BJ (cell line): Measurements from ENCODE around the gene NFYC. TPM values are rescaled to one million over a fixed set of nuclear protein-coding genes. Genes with fewer than 3 reads are reported as not detected.

ENCODE experiments used
- CTCF ChIA-PET: fragments of 350-600 bp; formaldehyde crosslinking; extraction: SDS; loops from one replicate; lab custom pipeline; 2021; ENCODE audit warnings: antibody characterized with exemption, inconsistent platforms; lab: Yijun Ruan, JAX
- POLR2A ChIA-PET: fragments of 300-600 bp; sonication (Branson Sonifier 250); formaldehyde crosslinking; extraction: SDS; loops from one replicate; lab custom pipeline; 2021; ENCODE audit warnings: antibody characterized with exemption; lab: Charles Lee
- DNase-seq: peaks from one replicate; pipeline ENCODE4 v3.0.0-alpha.2; 2011; ENCODE audit warnings: low read depth
- H3K27me3 ChIP-seq: 2 replicates; pipeline ENCODE4 v1.6.0; 2011; ENCODE audit warnings: low read length; ENCODE audit not compliant: control insufficient read depth, insufficient read depth
- H3K36me3 ChIP-seq: 2 replicates; pipeline ENCODE4 v1.5.1; 2011; ENCODE audit warnings: low read length; ENCODE audit not compliant: control insufficient read depth, insufficient read depth
- H3K4me3 ChIP-seq: 2 replicates; pipeline ENCODE4 v1.5.1; 2011; ENCODE audit warnings: low read depth, mild to moderate bottlenecking, control low read depth, low read length
- CTCF ChIP-seq: IDR thresholded peaks from 2 replicates; pipeline ENCODE4 v1.5.1; 2011; ENCODE audit warnings: low read depth, mild to moderate bottlenecking, control low read depth, inconsistent platforms, low read length, moderate library complexity; ENCODE audit not compliant: insufficient read depth
- polyA plus RNA-seq: library from polyadenylated mRNA; depleted of rRNA; stranded (reverse); fragments of >200 nt; gene quantifications from 2 replicates; pipeline ENCODE4 v1.2.3, GENCODE V29; 2011

Gene NFYC
- polyA plus RNA-seq, 1 experiment, result 63.2 TPM

- ChIA-PET POLR2A (no interaction called here), CTCF (interaction anchor here (1.5 kb wide), 1 partner anchor 13 kb away, joined by 4 read pairs; no protein-coding TSS in a partner anchor)
- H3K36me3 ChIP-seq, result no peaks in the 10 kb centered on the region
- no peak for TF ChIP-seq CTCF
- H3K4me3 ChIP-seq, result no peak overlapping the region
- DNase-seq, result no peak
- peaks cover 10% of the 10 kb centered on the region for H3K27me3 ChIP-seq
Observed at GRCh38 chr1:40794974-40795715, 103.6 kb downstream of the NFYC start.

GRCh38 chr1:40795811-40796586 lies 104.5 kb downstream of the NFYC start:
- CTCF ChIA-PET, result no interaction called here
- POLR2A ChIA-PET, result no interaction called here
- TF ChIP-seq CTCF, result no peak

GRCh38 chr1:40796939-40797667 lies 105.6 kb downstream of the NFYC start:
- no peak for DNase-seq
- POLR2A ChIA-PET, result interaction anchor here (0.5 kb wide), 1 partner anchor 190 kb away, joined by 3 read pairs; no protein-coding TSS in a partner anchor
- no peak for TF ChIP-seq CTCF
- CTCF ChIA-PET, result interaction anchor here (0.6 to 1.9 kb wide), 4 partner anchors 23 to 128 kb away, joined by 3 to 7 read pairs (median 4); no protein-coding TSS in a partner anchor
- H3K36me3 ChIP-seq, result no peaks in the 10 kb centered on the region
- H3K4me3 ChIP-seq, result no peak overlapping the region
- H3K27me3 ChIP-seq, result peaks cover 5% of the 10 kb centered on the region

More at GRCh38 chr1:40795811-40796586, 104.5 kb downstream of the NFYC start:
- no peak overlapping the region for H3K4me3 ChIP-seq
- peaks cover 5% of the 10 kb centered on the region for H3K27me3 ChIP-seq
- H3K36me3 ChIP-seq, result no peaks in the 10 kb centered on the region
- DNase-seq, result no peak

GRCh38 chr1:40797668-40798010 lies 106.1 kb downstream of the NFYC start:
- no peak for DNase-seq
- no peak for TF ChIP-seq CTCF
- no peaks in the 10 kb centered on the region for H3K36me3 ChIP-seq
- ChIA-PET POLR2A (interaction anchor here (0.5 kb wide), 1 partner anchor 189 kb away, joined by 3 read pairs; no protein-coding TSS in a partner anchor), CTCF (interaction anchor here (0.6 to 1.9 kb wide), 5 partner anchors 23 to 128 kb away, joined by 3 to 7 read pairs (median 3); no protein-coding TSS in a partner anchor)
- no peak overlapping the region for H3K4me3 ChIP-seq
- peaks cover 5% of the 10 kb centered on the region for H3K27me3 ChIP-seq
